ENCODE data around the gene RBMS3.
"Not testable (repeated sequence)": the region's sequence is repeated elsewhere in the genome, so short reads cannot be mapped to it uniquely, and the experiment has no call there.

The RBMS3 gene

GRCh38 chr3:29385046-29385830, 104.4 kb downstream of the RBMS3 start:
- DNase-seq (ENCODE audit: low read depth) = no peak

DNA sequence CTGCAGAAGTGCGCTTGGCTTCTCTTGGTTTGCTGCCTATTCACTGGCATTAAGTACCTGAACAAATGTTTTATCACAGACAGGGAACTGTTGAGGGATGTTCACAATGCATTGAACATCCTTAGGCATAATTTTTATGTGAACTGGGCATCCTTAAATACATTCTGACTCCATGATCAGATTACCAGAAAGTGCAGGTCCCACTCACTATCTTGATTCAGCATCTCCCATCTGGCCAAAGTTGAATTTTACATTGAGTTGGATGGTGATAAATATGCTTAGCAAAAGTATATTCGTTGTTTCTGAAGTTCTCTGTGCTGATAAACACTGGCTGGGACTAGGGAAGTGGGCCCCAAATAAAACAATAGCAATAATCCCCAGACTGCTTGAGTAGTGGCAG, 108.5 kb downstream of the RBMS3 start:
- no peak for DNase-seq (ENCODE audit: low read depth)

DNA sequence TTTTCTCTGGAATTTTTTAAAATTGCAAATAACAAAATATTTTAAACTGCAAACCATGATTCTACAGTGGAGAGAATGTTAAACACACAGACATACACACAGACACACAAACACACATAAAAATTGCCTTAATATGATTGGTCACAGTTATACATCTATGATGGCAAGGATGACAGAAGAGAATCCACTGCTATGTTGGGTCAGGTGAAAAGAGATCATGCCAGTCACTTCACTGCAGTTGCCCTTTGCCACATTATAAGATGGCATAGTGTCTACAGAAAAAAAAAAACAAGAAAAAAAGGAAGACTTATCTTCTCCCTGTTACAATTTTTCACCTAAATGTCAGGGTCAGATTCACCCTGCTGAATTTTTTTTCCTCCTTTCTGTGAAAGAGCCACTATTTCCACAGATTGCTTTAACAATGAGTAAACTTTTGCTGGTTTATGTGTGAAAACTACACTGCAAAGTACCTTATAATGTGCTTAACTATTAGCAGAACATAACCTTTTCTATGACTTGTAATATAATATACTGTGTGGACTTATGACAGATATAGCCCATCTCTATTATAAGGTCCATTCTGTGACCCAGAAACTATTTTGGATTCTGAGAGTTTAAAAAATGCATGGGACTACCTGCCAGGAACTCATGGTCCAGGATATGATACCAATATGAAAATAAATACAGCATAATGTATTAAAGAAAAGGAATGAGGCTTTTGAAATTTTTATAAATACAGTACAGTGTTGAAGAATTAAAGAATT, 111.9 kb downstream of the RBMS3 start:
- DNase-seq (ENCODE audit: low read depth) = no peak

- not testable (repeated sequence) for DNase-seq (ENCODE audit: low read depth)
Observed at GRCh38 chr3:29393946-29394345, 113.1 kb downstream of the RBMS3 start.

DNA sequence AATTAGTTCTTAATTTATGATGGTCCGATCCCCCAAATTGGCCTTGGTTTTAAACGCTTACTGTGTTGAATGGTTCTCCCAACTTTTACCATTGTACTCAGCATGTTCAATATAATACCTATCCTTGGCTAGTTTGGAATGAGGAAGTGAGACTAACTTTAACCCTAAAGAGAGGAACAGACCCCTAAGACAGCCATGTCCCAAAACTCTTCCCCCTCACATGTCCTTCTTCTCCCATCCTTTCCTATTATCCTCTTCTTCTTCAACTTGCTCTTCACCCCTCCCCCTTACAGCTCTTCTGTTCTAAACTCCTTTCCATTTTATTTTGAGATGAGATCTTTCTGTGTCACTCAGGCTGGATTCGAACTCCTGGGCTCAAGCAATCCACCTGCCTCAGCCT, 116.5 kb downstream of the RBMS3 start:
- DNase-seq (ENCODE audit: low read depth) = no peak

- DNase-seq (ENCODE audit: low read depth) = no peak
Observed at GRCh38 chr3:29398787-29399186, 117.9 kb downstream of the RBMS3 start.

DNA sequence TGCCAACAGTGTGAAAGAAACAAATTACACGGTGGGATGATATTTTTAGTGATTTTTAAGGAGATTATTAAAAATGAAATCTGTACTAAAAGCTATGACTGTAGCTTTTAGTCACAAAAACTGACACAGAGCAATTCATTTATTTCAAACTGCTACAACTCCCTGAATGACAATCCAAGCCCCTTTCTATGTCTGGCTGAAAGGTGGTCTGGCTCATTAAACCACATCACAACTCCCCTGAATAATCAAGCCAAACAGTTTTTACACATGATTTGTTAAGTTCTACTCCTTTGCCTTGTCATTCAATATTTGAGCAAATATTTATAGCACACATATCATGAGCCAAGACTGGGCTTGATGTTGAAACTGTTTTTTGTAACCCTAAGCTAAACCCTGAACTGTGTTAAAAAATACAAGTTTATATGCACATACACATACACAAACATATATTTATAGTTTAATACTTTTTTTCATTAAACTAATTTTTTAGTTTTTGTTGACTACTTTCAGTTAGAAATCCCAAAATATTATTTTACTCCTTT, 125.5 kb downstream of the RBMS3 start:
- DNase-seq (ENCODE audit: low read depth) = no peak

DNA sequence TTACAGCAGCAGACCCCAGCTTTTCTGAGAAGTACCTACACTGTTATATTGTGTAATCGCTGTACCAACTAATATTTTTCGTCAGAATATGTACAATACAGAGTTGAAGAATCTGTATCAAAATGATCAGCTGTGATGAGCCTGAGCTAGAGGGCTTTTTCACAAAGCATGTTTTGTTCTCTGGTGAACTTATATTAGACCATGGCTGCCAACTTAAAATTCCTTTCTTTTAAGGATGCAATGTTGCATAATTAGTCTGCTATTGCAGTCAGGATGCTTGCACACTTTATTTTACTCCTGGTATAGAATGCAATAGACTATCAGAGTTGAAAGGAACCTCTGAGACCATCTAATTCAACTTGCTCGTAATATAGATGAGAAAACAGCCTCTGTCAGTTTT, 127.8 kb downstream of the RBMS3 start:
- DNase-seq (ENCODE audit: low read depth) = no peak

DNA sequence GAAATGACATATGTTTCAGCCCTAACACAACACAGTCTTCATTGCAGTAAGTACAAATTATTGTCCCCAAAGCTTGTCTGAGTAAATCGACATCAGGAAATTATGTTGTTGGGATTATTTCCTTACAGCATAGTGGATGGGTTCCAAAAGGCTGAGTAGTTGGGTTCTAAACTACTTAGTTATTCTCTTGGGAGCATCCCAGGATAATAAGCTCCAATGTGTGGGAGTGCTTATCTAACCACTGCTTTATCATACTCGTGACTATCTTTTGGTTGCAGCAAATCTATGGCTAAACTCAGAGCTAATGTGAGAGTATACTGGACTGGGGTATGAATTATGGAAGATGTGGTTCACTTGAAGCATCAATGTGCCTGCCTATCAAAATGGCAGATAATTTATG, 128.5 kb downstream of the RBMS3 start:
- no peak for DNase-seq (ENCODE audit: low read depth)

- DNase-seq (ENCODE audit: low read depth) = no peak
Observed at GRCh38 chr3:29410220-29410619, 129.3 kb downstream of the RBMS3 start.

GRCh38 chr3:29410660-29411405, 130.0 kb downstream of the RBMS3 start:
- DNase-seq (ENCODE audit: low read depth) = no peak

GRCh38 chr3:29412110-29412509, 131.2 kb downstream of the RBMS3 start:
- DNase-seq (ENCODE audit: low read depth) = no peak

GRCh38 chr3:29414468-29415224, 133.8 kb downstream of the RBMS3 start:
- no peak for DNase-seq (ENCODE audit: low read depth)

DNA sequence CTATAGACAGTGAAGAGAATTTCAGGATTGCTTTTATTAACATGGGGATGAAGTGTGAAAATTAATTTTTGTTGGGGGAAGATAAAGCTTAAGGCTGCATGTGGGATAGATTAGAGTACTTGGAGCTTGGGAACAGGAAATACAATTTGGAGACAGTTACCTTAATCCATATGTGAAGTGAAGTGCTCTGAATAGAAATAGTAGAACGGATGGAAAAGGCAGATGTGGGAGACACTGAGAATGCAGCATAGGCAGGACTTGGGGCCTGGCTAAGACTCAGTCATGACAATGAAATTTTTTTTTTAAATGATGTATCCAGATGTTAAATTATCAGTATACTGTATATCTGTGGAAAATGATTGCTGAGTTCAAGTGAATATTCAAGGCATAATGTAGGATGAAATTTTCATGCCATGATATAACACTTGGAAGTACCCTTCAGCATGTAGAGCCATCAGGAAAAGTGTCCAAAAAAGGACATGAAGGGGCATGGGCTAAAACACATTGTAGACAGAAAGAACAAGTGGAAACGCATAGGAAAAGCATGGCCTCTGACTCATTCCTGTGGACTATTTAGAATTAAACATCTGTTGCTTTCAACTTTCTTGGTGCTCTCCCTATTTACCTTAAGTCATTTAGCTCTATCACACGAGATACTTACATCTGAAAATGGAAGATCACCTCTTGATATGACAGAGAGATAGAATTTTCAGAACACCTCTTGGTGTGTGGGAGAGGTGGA, 134.8 kb downstream of the RBMS3 start:
- no peak for DNase-seq (ENCODE audit: low read depth)

GRCh38 chr3:29416514-29416913, 135.6 kb downstream of the RBMS3 start:
- DNase-seq (ENCODE audit: low read depth) = no peak

- DNase-seq (ENCODE audit: low read depth) = no peak
Observed at GRCh38 chr3:29420106-29420505, 139.2 kb downstream of the RBMS3 start.

DNA sequence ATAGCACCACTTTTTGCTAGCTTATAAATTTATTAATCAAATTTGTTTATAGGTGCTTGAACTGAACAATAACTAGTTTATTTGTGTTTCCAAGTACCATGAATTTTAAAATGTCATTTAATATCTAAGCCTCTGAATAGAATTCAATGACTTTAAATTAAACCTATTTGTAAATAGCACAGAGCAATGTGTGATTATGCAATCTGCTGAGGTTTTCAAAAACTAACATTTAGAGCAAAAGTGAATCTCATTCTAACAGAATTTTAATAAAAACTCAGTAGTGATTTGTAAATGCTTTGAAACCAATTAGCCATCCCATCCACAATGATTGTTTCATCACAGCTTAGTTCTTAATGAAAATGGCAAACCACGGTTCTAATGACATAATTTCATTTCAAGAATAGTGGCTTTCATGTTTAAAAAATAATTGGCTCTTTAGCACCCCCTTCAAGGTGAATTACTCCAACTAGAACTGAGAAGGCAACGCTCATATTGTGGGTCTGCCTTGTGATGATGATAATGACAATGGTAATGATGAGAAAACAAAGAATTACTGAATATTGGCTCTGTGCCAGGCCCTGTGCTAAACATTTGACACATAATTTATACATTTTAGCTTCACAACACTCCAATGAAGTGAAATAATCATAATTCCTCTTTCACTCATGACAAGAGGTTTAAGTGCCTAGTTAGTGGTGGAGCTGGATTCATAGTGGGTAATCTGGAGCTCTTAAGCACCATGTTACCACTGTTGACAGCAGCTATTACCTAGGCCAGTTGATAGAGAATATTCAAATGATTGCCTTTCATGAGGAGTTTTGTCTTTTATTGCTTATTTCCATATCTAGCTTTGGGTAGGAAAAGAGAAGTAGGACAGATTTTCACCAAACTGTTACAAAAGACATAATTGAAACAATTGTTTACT, 145.7 kb downstream of the RBMS3 start:
- DNase-seq (ENCODE audit: low read depth) = no peak

- no peak for DNase-seq (ENCODE audit: low read depth)
Observed at GRCh38 chr3:29427266-29428103, 146.6 kb downstream of the RBMS3 start.

GRCh38 chr3:29429055-29429679, 148.3 kb downstream of the RBMS3 start:
- DNase-seq (ENCODE audit: low read depth) = no peak

All from T-helper 22 cell (primary cell).